ENCODE results near the gene KAZN. TPM values are rescaled to one million over a fixed set of nuclear protein-coding genes. Genes with fewer than 3 reads are reported as not detected.

KAZN gene
- polyA plus RNA-seq, 1 donor: 14.6 TPM

GRCh38 chr1:15068997-15069396, 470.5 kb downstream of the KAZN start:
- DNase-seq: no peak

GRCh38 chr1:15070145-15070748, 471.8 kb downstream of the KAZN start:
- DNase-seq: no peak

- DNase-seq: no peak
These were observed 473.5 kb downstream of the KAZN start for GRCh38 chr1:15071936-15072335.

- DNase-seq: no peak
These were observed 475.4 kb downstream of the KAZN start for GRCh38 chr1:15073799-15074308.

GRCh38 chr1:15075175-15075574, 476.7 kb downstream of the KAZN start:
- no peak for DNase-seq

GRCh38 chr1:15075817-15076216, 477.3 kb downstream of the KAZN start:
- no peak for DNase-seq

GRCh38 chr1:15076807-15077206, 478.3 kb downstream of the KAZN start:
- no peak for DNase-seq

GRCh38 chr1:15077384-15077783, 478.9 kb downstream of the KAZN start:
- DNase-seq: no peak

- DNase-seq: no peak
These were observed 482.0 kb downstream of the KAZN start for GRCh38 chr1:15080328-15081007.

GRCh38 chr1:15081102-15081501, 482.6 kb downstream of the KAZN start:
- peak; percentile 74 for DNase-seq

- no peak for DNase-seq
These were observed 485.1 kb downstream of the KAZN start for GRCh38 chr1:15083578-15083977.

GRCh38 chr1:15088281-15088971, 489.9 kb downstream of the KAZN start:
- no peak for DNase-seq

- DNase-seq: no peak
These were observed 490.9 kb downstream of the KAZN start for GRCh38 chr1:15089258-15089992.

GRCh38 chr1:15090373-15090772, 491.9 kb downstream of the KAZN start:
- no peak for DNase-seq

GRCh38 chr1:15094056-15094455, 495.6 kb downstream of the KAZN start:
- DNase-seq: no peak

GRCh38 chr1:15094719-15095495, 496.4 kb downstream of the KAZN start:
- no peak for DNase-seq

GRCh38 chr1:15095496-15095875, 497.0 kb downstream of the KAZN start:
- no peak for DNase-seq

GRCh38 chr1:15096293-15096692, 497.8 kb downstream of the KAZN start:
- DNase-seq: no peak

GRCh38 chr1:15098176-15099125, 500.0 kb downstream of the KAZN start:
- DNase-seq: no peak

- DNase-seq: no peak
These were observed 501.1 kb downstream of the KAZN start for GRCh38 chr1:15099441-15100120.

Measured in hindlimb muscle (tissue), 1 donor.